ENCODE data around the gene ZNF44. TPM values are rescaled to one million over a fixed set of nuclear protein-coding genes. Genes with fewer than 3 reads are reported as not detected.

ZNF44 gene
- total and polyA plus RNA-seq, 2 experiments from 2014 or later: 4.1 to 4.3 TPM

Other genes starting within 250 kb of the ZNF44 start
- 16.4 and 18.6 TPM in 2 replicates for gene ZNF878, start 241.9 kb downstream of the ZNF44 start, total RNA-seq (2014; rRNA removed; shearing (Covaris generic))
- gene ZNF878, start 241.9 kb downstream of the ZNF44 start, polyA plus RNA-seq (2016; fragmentation: Nextera tagmentation; extraction: Ambion mirVana): 7.5 and 8.7 TPM in 2 replicates
- gene ZNF844, start 230.2 kb downstream of the ZNF44 start, total RNA-seq (2014; rRNA removed; shearing (Covaris generic)): 9.7 and 10.5 TPM in 2 replicates
- 1.8 and 2.1 TPM in 2 replicates for gene ZNF844, start 230.2 kb downstream of the ZNF44 start, polyA plus RNA-seq (2016; fragmentation: Nextera tagmentation; extraction: Ambion mirVana)
- 7.5 and 15.7 TPM in 2 replicates for gene ZNF20, start 154.5 kb downstream of the ZNF44 start, total RNA-seq (2014; rRNA removed; shearing (Covaris generic))
- gene ZNF20, start 154.5 kb downstream of the ZNF44 start, polyA plus RNA-seq (2016; fragmentation: Nextera tagmentation; extraction: Ambion mirVana): 3.6 and 4.1 TPM in 2 replicates
- gene ZNF625, start 138.1 kb downstream of the ZNF44 start, total RNA-seq (2014; rRNA removed; shearing (Covaris generic)): 18.6 and 28.2 TPM in 2 replicates
- 7.4 and 12.9 TPM in 2 replicates for gene ZNF625, start 138.1 kb downstream of the ZNF44 start, polyA plus RNA-seq (2016; fragmentation: Nextera tagmentation; extraction: Ambion mirVana)
- gene ZNF136, start 131.8 kb downstream of the ZNF44 start, total RNA-seq (2014; rRNA removed; shearing (Covaris generic)): 6.7 and 7.1 TPM in 2 replicates
- gene ZNF136, start 131.8 kb downstream of the ZNF44 start, polyA plus RNA-seq (2016; fragmentation: Nextera tagmentation; extraction: Ambion mirVana): 3.9 and 5.6 TPM in 2 replicates
- 3.2 and 4.5 TPM in 2 replicates for gene ZNF563, start 38.8 kb upstream of the ZNF44 start, total RNA-seq (2014; rRNA removed; shearing (Covaris generic))
- 2.9 and 3.1 TPM in 2 replicates for gene ZNF563, start 38.8 kb upstream of the ZNF44 start, polyA plus RNA-seq (2016; fragmentation: Nextera tagmentation; extraction: Ambion mirVana)
- 1.0 and 3.6 TPM in 2 replicates for gene ZNF442, start 70.8 kb upstream of the ZNF44 start, total RNA-seq (2014; rRNA removed; shearing (Covaris generic))
- 0.71 and 1.2 TPM in 2 replicates for gene ZNF442, start 70.8 kb upstream of the ZNF44 start, polyA plus RNA-seq (2016; fragmentation: Nextera tagmentation; extraction: Ambion mirVana)
- gene ZNF799, start 106.4 kb upstream of the ZNF44 start, total RNA-seq (2014; rRNA removed; shearing (Covaris generic)): 5.3 and 5.7 TPM in 2 replicates
- gene ZNF799, start 106.4 kb upstream of the ZNF44 start, polyA plus RNA-seq (2016; fragmentation: Nextera tagmentation; extraction: Ambion mirVana): 3.7 and 4.1 TPM in 2 replicates
- 9.6 and 10.0 TPM in 2 replicates for gene ZNF443, start 146.1 kb upstream of the ZNF44 start, total RNA-seq (2014; rRNA removed; shearing (Covaris generic))
- 4.3 and 5.4 TPM in 2 replicates for gene ZNF443, start 146.1 kb upstream of the ZNF44 start, polyA plus RNA-seq (2016; fragmentation: Nextera tagmentation; extraction: Ambion mirVana)
- 1.8 and 2.7 TPM in 2 replicates for gene ZNF709, start 189.9 kb upstream of the ZNF44 start, total RNA-seq (2014; rRNA removed; shearing (Covaris generic))
- gene ZNF709, start 189.9 kb upstream of the ZNF44 start, polyA plus RNA-seq (2016; fragmentation: Nextera tagmentation; extraction: Ambion mirVana): 0.82 and 0.94 TPM in 2 replicates

Data from GM23338 (cell line).